GM18861 (cell line): ENCODE data around the gene NUFIP2.
A peak's percentile ranks its signal among the peaks of the same experiment; 100 is the strongest.
"Not testable (repeated sequence)": the region's sequence is repeated elsewhere in the genome, so short reads cannot be mapped to it uniquely, and the experiment has no call there.

Source experiments
- ATAC-seq: cut with Tn5 transposase; IDR thresholded peaks from one replicate; pipeline ENCODE4 v1.9.1; 2021; ENCODE audit not compliant: unreplicated experiment

The NUFIP2 gene

GRCh38 chr17:29293890-29294579 is at the start of gene NUFIP2:
Gene NUFIP2 (minus strand): TSS chr17:29294148. CDS start chr17:29294059, 89 bp downstream.
- ATAC-seq = peak; percentile 78

- no peak for ATAC-seq
Observed at GRCh38 chr17:29342158-29342765, 48.3 kb upstream of the NUFIP2 start.

GRCh38 chr17:29341726-29342125 is 47.8 kb upstream of the NUFIP2 start:
- no peak for ATAC-seq

GRCh38 chr17:29339016-29339415 is 45.1 kb upstream of the NUFIP2 start:
- not testable (repeated sequence) for ATAC-seq

- no peak for ATAC-seq
Observed at GRCh38 chr17:29331708-29332085, 37.7 kb upstream of the NUFIP2 start.

- ATAC-seq = no peak
Observed at GRCh38 chr17:29331075-29331707, 37.2 kb upstream of the NUFIP2 start.

GRCh38 chr17:29327412-29327811 is 33.5 kb upstream of the NUFIP2 start:
- ATAC-seq = no peak

- ATAC-seq = no peak
Observed at GRCh38 chr17:29326023-29326813, 32.3 kb upstream of the NUFIP2 start.

GRCh38 chr17:29322363-29322762 is 28.4 kb upstream of the NUFIP2 start:
- ATAC-seq = no peak

- ATAC-seq = no peak
Observed at GRCh38 chr17:29303386-29303785, 9.4 kb upstream of the NUFIP2 start.

- ATAC-seq = no peak
Observed at GRCh38 chr17:29299031-29299430, 5.1 kb upstream of the NUFIP2 start.

GRCh38 chr17:29295420-29295819 is 1.5 kb upstream of the NUFIP2 start:
- no peak for ATAC-seq

GRCh38 chr17:29294580-29294900 is 592 bp upstream of the NUFIP2 start:
- no peak for ATAC-seq

GRCh38 chr17:29292992-29293889 is 707 bp downstream of the NUFIP2 start:
- ATAC-seq = no peak

- no peak for ATAC-seq
Observed at GRCh38 chr17:29292071-29292991, 1.6 kb downstream of the NUFIP2 start.

GRCh38 chr17:29291163-29291752 is 2.7 kb downstream of the NUFIP2 start:
- no peak for ATAC-seq

- no peak for ATAC-seq
Observed at GRCh38 chr17:29289852-29290251, 4.1 kb downstream of the NUFIP2 start.

GRCh38 chr17:29283961-29284360 is 10.0 kb downstream of the NUFIP2 start:
- no peak for ATAC-seq

- ATAC-seq = no peak
Observed at GRCh38 chr17:29283496-29283895, 10.5 kb downstream of the NUFIP2 start.
